ENCODE data around the gene B4GALT7.
"Not testable (repeated sequence)": the region's sequence is repeated elsewhere in the genome, so short reads cannot be mapped to it uniquely, and the experiment has no call there.

The B4GALT7 gene, protein sequence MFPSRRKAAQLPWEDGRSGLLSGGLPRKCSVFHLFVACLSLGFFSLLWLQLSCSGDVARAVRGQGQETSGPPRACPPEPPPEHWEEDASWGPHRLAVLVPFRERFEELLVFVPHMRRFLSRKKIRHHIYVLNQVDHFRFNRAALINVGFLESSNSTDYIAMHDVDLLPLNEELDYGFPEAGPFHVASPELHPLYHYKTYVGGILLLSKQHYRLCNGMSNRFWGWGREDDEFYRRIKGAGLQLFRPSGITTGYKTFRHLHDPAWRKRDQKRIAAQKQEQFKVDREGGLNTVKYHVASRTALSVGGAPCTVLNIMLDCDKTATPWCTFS
- total RNA-seq, result 17.3 to 20.7 (median 19.0) reads per million in 3 donors

DNA sequence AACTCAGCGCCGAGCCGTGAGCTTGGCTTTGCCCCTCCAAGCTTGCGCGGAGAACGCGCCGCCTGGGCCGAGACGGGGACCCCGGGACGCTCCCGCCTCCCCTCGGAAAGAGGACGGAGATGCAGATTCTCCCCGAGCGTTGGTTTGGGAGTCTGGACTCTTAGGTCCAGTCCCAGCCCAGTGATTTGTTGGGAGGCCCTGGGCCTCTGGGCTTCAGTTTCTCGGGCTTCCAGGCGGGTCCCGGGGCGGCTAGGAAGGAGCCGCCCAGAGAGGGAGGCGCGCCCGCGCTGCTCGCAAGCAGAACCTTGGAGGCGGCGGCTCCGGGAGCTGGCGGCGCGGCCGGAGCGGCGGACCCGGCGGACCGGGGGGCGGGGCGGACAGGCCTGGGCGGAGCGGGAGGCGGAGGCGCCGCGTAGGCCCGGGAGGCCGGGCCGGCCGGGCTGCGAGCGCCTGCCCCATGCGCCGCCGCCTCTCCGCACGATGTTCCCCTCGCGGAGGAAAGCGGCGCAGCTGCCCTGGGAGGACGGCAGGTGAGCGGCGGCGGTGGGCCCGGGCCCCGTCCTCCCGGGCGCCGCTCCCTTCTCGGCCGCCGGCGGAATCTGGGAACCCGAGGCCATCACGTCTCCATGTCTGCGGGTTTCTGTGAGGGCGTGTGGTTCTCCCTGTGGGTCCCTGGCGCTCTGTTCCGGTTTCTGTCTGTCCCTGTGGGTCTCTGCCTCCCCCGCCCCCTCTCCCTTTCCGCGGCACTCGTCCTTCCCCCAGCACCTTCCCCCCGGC lies at the start of gene B4GALT7:
Gene B4GALT7, plus strand, starts transcription at position 402 of the 777 bp plus-strand sequence. Its CDS starts 79 bp downstream, at position 481.
- Histone ChIP-seq H3K4me3 (ENCODE audit: insufficient read depth, low read depth, low read length, poor library complexity, severe bottlenecking) (peak within 1 kb of the TSS; percentile 79), H3K27me3 (replicated peaks; ENCODE audit: control insufficient read depth, insufficient read depth, low read length, poor library complexity, severe bottlenecking) (no peaks in the 10 kb centered on the region), H3K9me3 (ENCODE audit: control insufficient read depth, low read length) (no peaks in the 10 kb centered on the region), H3K4me1 (ENCODE audit: control insufficient read depth, insufficient read depth, low read length, poor library complexity, severe bottlenecking) (peaks cover 6% of the 10 kb centered on the region), H3K27ac (ENCODE audit: insufficient read depth, low read length, poor library complexity, severe bottlenecking) (peak within 1 kb of the TSS; percentile 65), H3K36me3 (ENCODE audit: control insufficient read depth, insufficient read depth, low read length) (peaks cover 16% of the 10 kb centered on the region)
- peak; percentile 66 to 75 (median 74) for DNase-seq

DNA sequence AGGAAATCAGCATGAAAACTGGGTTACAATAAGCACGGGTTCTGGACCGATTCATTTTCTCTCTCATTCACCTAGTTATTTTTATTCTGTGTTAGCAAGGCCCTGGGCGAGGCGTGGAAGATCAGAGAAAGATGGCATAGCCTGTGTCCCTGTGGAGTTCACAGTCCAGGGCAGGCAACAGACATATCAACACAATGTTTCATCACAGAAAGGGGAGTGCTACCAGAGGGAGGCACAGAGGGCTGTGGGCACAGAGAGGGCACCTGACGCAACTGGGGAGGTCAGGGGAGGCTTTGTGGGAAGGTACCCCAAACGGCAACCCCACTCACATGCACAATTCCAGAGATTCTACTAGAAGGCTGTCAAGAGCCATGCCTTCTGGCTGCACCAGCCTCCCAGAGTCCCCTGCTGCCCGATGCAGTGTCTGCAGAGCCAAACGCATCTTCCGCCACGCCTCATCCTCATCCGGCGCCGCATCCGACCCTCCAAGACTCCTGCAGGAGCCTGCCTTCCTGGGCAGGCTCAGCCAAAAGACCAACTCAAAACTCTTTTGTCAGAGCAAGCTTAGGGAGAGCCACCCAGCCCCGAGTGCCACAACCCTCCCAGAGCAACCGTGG lies 47.0 kb upstream of the B4GALT7 start:
- DNase-seq, result no peak
- peaks cover 23% of the 10 kb centered on the region for H3K4me1 ChIP-seq (ENCODE audit: control insufficient read depth, insufficient read depth, low read length, poor library complexity, severe bottlenecking)
- peak overlapping the region; percentile 77 for H3K4me3 ChIP-seq (ENCODE audit: insufficient read depth, low read depth, low read length, poor library complexity, severe bottlenecking)
- H3K36me3 ChIP-seq (ENCODE audit: control insufficient read depth, insufficient read depth, low read length), result peaks cover 10% of the 10 kb centered on the region
- no peaks in the 10 kb centered on the region for H3K9me3 ChIP-seq (ENCODE audit: control insufficient read depth, low read length)
- H3K27me3 ChIP-seq (replicated peaks; ENCODE audit: control insufficient read depth, insufficient read depth, low read length, poor library complexity, severe bottlenecking), result no peaks in the 10 kb centered on the region
- no peak overlapping the region for H3K27ac ChIP-seq (ENCODE audit: insufficient read depth, low read length, poor library complexity, severe bottlenecking)

DNA sequence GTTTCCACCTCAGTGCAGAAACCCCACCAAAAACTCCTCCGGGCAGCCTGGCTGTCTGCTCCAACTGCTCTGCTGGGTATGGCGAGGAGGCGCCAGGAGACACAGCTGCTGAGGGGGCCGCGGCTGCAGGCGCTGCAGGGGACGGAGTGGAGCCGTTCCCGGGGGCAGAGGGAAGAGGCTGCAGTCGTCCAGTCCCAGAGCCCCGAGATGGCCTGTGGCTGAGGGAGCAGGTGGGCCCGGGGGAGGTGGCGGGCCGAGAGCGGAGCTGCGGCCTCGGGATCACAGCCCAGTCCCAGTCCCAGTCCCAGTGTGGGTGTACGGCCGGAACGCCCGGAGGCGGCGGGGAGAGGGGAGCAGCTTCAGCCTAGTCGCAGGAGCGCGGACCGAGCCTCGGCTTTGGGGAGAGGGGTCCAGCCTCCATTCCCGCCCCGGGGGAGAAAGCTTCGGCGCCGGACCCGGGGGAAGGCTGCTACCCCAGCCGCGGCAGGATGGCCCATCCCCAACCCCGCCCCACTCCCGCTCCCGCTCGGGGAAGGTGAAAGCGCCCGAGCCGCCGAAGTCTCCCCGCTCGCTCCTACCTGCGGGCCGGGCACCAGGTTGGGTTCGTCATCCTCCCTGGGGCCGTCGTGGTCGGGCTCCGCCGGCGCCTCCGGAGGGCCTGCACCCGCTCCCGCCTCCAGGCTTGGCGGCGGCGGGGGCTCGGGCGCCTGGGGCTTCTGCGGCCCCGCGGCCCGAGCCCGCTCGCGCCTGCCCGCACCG lies 46.1 kb upstream of the B4GALT7 start:
- no peaks in the 10 kb centered on the region for H3K27me3 ChIP-seq (replicated peaks; ENCODE audit: control insufficient read depth, insufficient read depth, low read length, poor library complexity, severe bottlenecking)
- H3K9me3 ChIP-seq (ENCODE audit: control insufficient read depth, low read length), result no peaks in the 10 kb centered on the region
- H3K4me1 ChIP-seq (ENCODE audit: control insufficient read depth, insufficient read depth, low read length, poor library complexity, severe bottlenecking), result peaks cover 23% of the 10 kb centered on the region
- H3K36me3 ChIP-seq (ENCODE audit: control insufficient read depth, insufficient read depth, low read length), result peaks cover 9% of the 10 kb centered on the region
- H3K27ac ChIP-seq (ENCODE audit: insufficient read depth, low read length, poor library complexity, severe bottlenecking), result peak overlapping the region; percentile 65
- no peak for DNase-seq
- H3K4me3 ChIP-seq (ENCODE audit: insufficient read depth, low read depth, low read length, poor library complexity, severe bottlenecking), result peak overlapping the region; percentile 77

DNA sequence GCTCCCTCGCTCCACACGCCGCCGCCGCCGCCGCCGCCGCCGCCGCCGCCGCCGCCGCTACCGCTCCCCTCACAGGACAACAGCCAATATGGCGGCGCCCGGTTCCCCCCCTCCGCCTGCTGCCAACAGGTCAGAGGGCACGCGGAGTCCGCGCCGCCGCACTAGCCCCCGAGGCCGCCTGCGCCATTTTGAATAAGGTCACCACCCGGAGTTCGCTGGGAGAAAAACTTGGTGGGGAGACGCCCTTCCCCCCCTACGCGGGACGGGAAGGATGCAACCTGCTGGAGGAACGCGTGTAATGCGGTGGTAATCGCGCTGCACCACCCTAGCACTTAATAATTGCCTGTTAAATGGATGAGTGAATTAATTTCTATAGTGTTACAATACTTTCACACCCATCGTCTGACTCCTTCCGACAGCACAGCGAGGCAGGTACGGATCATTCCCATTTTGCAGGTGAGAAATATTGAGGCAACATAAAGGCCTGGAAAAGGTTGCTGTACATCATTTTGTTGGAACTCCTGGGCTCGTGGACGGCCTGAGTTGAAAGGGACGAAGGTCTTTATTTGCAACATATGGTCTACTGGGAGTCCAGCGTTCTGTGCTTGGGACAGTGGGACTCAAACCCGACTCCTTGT lies 45.3 kb upstream of the B4GALT7 start, which contains the start of gene FAM193B:
Gene FAM193B, minus strand, starts transcription at position 90 of the 638 bp plus-strand sequence. CDS start 105 bp downstream, outside the sequence.
- H3K4me3 ChIP-seq (ENCODE audit: insufficient read depth, low read depth, low read length, poor library complexity, severe bottlenecking), result peak within 1 kb of the TSS; percentile 77
- H3K27ac ChIP-seq (ENCODE audit: insufficient read depth, low read length, poor library complexity, severe bottlenecking), result peak within 1 kb of the TSS; percentile 65
- no peaks in the 10 kb centered on the region for H3K9me3 ChIP-seq (ENCODE audit: control insufficient read depth, low read length)
- H3K4me1 ChIP-seq (ENCODE audit: control insufficient read depth, insufficient read depth, low read length, poor library complexity, severe bottlenecking), result peaks cover 23% of the 10 kb centered on the region
- no peaks in the 10 kb centered on the region for H3K27me3 ChIP-seq (replicated peaks; ENCODE audit: control insufficient read depth, insufficient read depth, low read length, poor library complexity, severe bottlenecking)
- peaks cover 9% of the 10 kb centered on the region for H3K36me3 ChIP-seq (ENCODE audit: control insufficient read depth, insufficient read depth, low read length)
- DNase-seq, result peak; percentile 87 to 93 (median 91)

DNA sequence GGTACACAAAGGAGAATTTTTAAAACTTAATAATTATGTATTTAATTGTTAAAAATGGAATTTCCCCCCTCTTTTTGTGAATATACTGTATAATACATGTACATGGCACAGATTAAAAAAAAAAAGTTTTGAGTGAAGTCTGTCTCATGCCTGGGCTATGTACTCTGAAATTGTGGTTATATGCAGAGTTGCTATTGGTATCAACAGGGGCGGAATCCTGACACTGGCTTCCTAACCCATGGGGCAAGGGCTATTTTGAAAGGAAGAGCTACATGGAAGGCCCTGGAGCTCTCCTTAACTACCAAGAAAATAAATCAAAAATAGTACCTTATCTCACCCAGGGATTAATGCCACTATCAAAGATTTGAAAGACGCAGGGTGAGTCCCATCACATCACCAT lies 44.7 kb upstream of the B4GALT7 start:
- no peaks in the 10 kb centered on the region for H3K27me3 ChIP-seq (replicated peaks; ENCODE audit: control insufficient read depth, insufficient read depth, low read length, poor library complexity, severe bottlenecking)
- no peak overlapping the region for H3K4me3 ChIP-seq (ENCODE audit: insufficient read depth, low read depth, low read length, poor library complexity, severe bottlenecking)
- peaks cover 9% of the 10 kb centered on the region for H3K36me3 ChIP-seq (ENCODE audit: control insufficient read depth, insufficient read depth, low read length)
- peaks cover 23% of the 10 kb centered on the region for H3K4me1 ChIP-seq (ENCODE audit: control insufficient read depth, insufficient read depth, low read length, poor library complexity, severe bottlenecking)
- no peak overlapping the region for H3K27ac ChIP-seq (ENCODE audit: insufficient read depth, low read length, poor library complexity, severe bottlenecking)
- no peaks in the 10 kb centered on the region for H3K9me3 ChIP-seq (ENCODE audit: control insufficient read depth, low read length)
- no peak for DNase-seq

DNA sequence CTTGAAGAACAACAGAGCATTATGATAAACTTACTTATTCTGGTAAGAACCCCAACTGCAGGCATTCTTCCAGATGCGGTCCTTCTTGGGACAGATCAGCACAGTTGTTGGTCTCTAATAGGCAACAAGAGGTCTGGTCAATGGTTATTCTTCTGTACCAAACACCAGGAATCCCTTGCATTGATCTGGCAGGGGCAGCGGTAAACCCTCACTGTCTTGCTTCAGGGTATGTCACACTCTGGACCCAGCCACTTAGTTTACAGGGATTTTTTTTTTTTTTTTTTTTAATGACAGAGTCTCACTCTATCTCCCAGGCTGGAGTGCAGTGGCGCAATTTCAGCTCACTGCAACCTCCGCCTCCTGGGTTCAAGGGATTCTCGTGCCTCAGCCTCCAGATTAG lies 44.3 kb upstream of the B4GALT7 start:
- no peaks in the 10 kb centered on the region for H3K9me3 ChIP-seq (ENCODE audit: control insufficient read depth, low read length)
- H3K36me3 ChIP-seq (ENCODE audit: control insufficient read depth, insufficient read depth, low read length), result peaks cover 7% of the 10 kb centered on the region
- no peak overlapping the region for H3K4me3 ChIP-seq (ENCODE audit: insufficient read depth, low read depth, low read length, poor library complexity, severe bottlenecking)
- no peak for DNase-seq
- no peak overlapping the region for H3K27ac ChIP-seq (ENCODE audit: insufficient read depth, low read length, poor library complexity, severe bottlenecking)
- no peaks in the 10 kb centered on the region for H3K27me3 ChIP-seq (replicated peaks; ENCODE audit: control insufficient read depth, insufficient read depth, low read length, poor library complexity, severe bottlenecking)
- peaks cover 23% of the 10 kb centered on the region for H3K4me1 ChIP-seq (ENCODE audit: control insufficient read depth, insufficient read depth, low read length, poor library complexity, severe bottlenecking)

DNA sequence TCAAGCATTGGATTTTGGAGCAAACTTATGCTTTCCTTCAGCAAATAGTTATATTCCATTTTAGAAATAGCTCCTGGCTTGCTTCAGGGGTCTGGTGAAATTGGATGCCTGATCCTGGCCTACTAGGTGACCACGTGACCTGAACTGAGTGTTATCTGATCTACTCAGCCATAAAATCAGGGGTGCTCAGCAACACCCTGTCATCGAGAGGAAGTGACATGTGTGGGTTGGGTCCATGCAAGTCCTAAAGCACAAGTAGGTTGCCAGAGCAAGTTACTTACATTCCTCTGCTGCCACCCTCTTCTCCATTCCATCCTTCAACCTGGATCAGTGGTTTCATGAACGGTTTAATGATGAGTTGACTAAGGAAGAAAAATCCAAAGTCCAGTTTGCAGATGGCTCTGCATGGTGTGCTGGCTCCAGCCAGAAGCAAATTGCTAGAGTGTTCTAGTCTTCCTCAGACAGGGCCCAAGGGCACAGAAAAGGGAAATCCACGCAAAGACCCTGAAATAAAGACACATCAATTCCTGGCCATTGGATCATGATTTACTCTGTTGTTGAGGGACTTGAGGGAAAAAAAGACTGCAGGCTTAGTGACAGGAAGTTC lies 42.8 kb upstream of the B4GALT7 start:
- peak in 1 of 3 donors; percentile 9 for DNase-seq
- Histone ChIP-seq H3K4me1 (ENCODE audit: control insufficient read depth, insufficient read depth, low read length, poor library complexity, severe bottlenecking) (peaks cover 23% of the 10 kb centered on the region), H3K4me3 (ENCODE audit: insufficient read depth, low read depth, low read length, poor library complexity, severe bottlenecking) (no peak overlapping the region), H3K9me3 (ENCODE audit: control insufficient read depth, low read length) (no peaks in the 10 kb centered on the region), H3K36me3 (ENCODE audit: control insufficient read depth, insufficient read depth, low read length) (no peaks in the 10 kb centered on the region), H3K27me3 (replicated peaks; ENCODE audit: control insufficient read depth, insufficient read depth, low read length, poor library complexity, severe bottlenecking) (no peaks in the 10 kb centered on the region), H3K27ac (ENCODE audit: insufficient read depth, low read length, poor library complexity, severe bottlenecking) (no peak overlapping the region)

DNA sequence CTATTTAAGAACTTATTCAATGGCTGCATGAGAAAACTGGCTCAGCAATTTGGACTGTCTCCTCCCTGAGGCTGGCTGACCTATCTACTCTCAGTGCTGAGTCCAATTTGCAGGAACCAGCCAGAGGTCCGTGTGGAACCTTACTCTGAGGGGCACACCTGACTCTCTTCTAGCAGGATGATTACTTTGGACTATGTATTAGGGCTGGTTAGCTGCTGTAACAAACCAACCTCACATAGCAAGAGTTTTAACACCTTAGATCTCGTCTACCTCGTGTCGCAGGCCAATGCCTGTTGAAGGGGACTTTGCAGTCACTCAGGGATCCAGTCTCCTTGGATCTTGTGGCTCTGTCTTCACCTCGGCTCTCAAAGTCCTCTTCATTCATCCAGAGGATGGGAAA lies 42.1 kb upstream of the B4GALT7 start:
- H3K36me3 ChIP-seq (ENCODE audit: control insufficient read depth, insufficient read depth, low read length), result no peaks in the 10 kb centered on the region
- no peak for DNase-seq
- peaks cover 19% of the 10 kb centered on the region for H3K4me1 ChIP-seq (ENCODE audit: control insufficient read depth, insufficient read depth, low read length, poor library complexity, severe bottlenecking)
- no peak overlapping the region for H3K4me3 ChIP-seq (ENCODE audit: insufficient read depth, low read depth, low read length, poor library complexity, severe bottlenecking)
- no peaks in the 10 kb centered on the region for H3K9me3 ChIP-seq (ENCODE audit: control insufficient read depth, low read length)
- H3K27ac ChIP-seq (ENCODE audit: insufficient read depth, low read length, poor library complexity, severe bottlenecking), result no peak overlapping the region
- H3K27me3 ChIP-seq (replicated peaks; ENCODE audit: control insufficient read depth, insufficient read depth, low read length, poor library complexity, severe bottlenecking), result no peaks in the 10 kb centered on the region

DNA sequence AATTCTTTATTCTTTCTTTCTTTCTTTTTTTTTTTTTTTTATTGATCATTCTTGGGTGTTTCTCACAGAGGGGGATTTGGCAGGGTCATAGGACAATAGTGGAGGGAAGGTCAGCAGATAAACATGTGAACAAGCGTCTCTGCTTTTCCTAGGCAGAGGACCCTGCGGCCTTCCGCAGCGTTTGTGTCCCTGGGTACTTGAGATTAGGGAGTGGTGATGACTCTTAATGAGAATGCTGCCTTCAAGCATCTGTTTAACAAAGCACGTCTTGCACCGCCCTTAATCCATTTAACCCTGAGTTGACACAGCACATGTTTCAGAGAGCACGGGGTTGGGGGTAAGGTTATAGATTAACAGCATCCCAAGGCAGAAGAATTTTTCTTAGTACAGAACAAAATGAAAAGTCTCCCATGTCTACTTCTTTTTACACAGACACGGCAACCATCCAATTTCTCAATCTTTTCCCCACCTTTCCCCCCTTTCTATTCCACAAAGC lies 40.4 kb upstream of the B4GALT7 start:
- not testable (repeated sequence) for H3K4me3 ChIP-seq (ENCODE audit: insufficient read depth, low read depth, low read length, poor library complexity, severe bottlenecking); H3K27ac ChIP-seq (ENCODE audit: insufficient read depth, low read length, poor library complexity, severe bottlenecking); H3K27me3 ChIP-seq (replicated peaks; ENCODE audit: control insufficient read depth, insufficient read depth, low read length, poor library complexity, severe bottlenecking); DNase-seq; H3K9me3 ChIP-seq (ENCODE audit: control insufficient read depth, low read length); H3K4me1 ChIP-seq (ENCODE audit: control insufficient read depth, insufficient read depth, low read length, poor library complexity, severe bottlenecking); H3K36me3 ChIP-seq (ENCODE audit: control insufficient read depth, insufficient read depth, low read length)
